H9 (cell line): ENCODE data around the gene TTC32. TPM values are rescaled to one million over a fixed set of nuclear protein-coding genes. Genes with fewer than 3 reads are reported as not detected.

Experiments
- DNase-seq: peaks from one replicate; pipeline ENCODE4 v3.0.0-alpha.2; 2017
- H2AFZ ChIP-seq: one replicate; pipeline ENCODE4 v1.6.1; 2013; ENCODE audit warnings: mild to moderate bottlenecking, low read length, control low read depth, moderate library complexity
- H2AK5ac ChIP-seq: 2 replicates; pipeline ENCODE4 v1.6.1; 2013; ENCODE audit warnings: low read length, control low read depth, mixed read lengths; ENCODE audit not compliant: insufficient read length
- H2BK120ac ChIP-seq: one replicate; pipeline ENCODE4 v1.6.1; 2013; ENCODE audit warnings: low read depth, mild to moderate bottlenecking, low read length, control low read depth, inconsistent platforms; ENCODE audit not compliant: poor library complexity, severe bottlenecking
- H2BK12ac ChIP-seq: 2 replicates; pipeline ENCODE4 v1.6.1; 2013; ENCODE audit warnings: low read length, control low read depth, mixed read lengths, low read depth; ENCODE audit not compliant: insufficient read length
- H2BK15ac ChIP-seq: 2 replicates; pipeline ENCODE4 v1.6.1; 2013; ENCODE audit warnings: low read depth, low read length, control low read depth
- H2BK20ac ChIP-seq: one replicate; pipeline ENCODE4 v1.6.1; 2013; ENCODE audit warnings: low read depth, mild to moderate bottlenecking, low read length, control low read depth, inconsistent platforms; ENCODE audit not compliant: poor library complexity, severe bottlenecking
- H2BK5ac ChIP-seq: 2 replicates; pipeline ENCODE4 v1.6.1; 2013; ENCODE audit warnings: low read length, control low read depth, mixed read lengths; ENCODE audit not compliant: insufficient read length
- H3K14ac ChIP-seq: 2 replicates; pipeline ENCODE4 v1.6.1; 2013; ENCODE audit warnings: low read length, control low read depth; ENCODE audit not compliant: insufficient read depth
- H3K18ac ChIP-seq: 2 replicates; pipeline ENCODE4 v1.6.1; 2013; ENCODE audit warnings: low read depth, mild to moderate bottlenecking, mixed read lengths, low read length, control low read depth; ENCODE audit not compliant: insufficient read length
- H3K23ac ChIP-seq: 2 replicates; pipeline ENCODE4 v1.6.1; 2013; ENCODE audit warnings: low read length, control low read depth, mixed read lengths, low read depth; ENCODE audit not compliant: insufficient read length
- H3K23me2 ChIP-seq: 2 replicates; pipeline ENCODE4 v1.6.1; 2013; ENCODE audit warnings: low read depth, mild to moderate bottlenecking, mixed read lengths, low read length, control low read depth; ENCODE audit not compliant: insufficient read length, poor library complexity, severe bottlenecking
- H3K27ac ChIP-seq: 2 replicates; pipeline ENCODE4 v1.5.1; 2013; ENCODE audit warnings: low read length, control low read depth, mixed read lengths, low read depth; ENCODE audit not compliant: insufficient read length
- H3K27me3 ChIP-seq: 2 replicates; pipeline ENCODE4 v1.6.1; 2013; ENCODE audit warnings: low read length, control low read depth, inconsistent platforms; ENCODE audit not compliant: insufficient read depth
- H3K4ac ChIP-seq: 2 replicates; pipeline ENCODE4 v1.6.1; 2013; ENCODE audit warnings: low read depth, mild to moderate bottlenecking, control low read depth, inconsistent platforms, low read length, moderate library complexity
- H3K4me1 ChIP-seq: 2 replicates; pipeline ENCODE4 v1.6.1; 2013; ENCODE audit warnings: low read length, control low read depth, inconsistent platforms; ENCODE audit not compliant: insufficient read depth
- H3K4me2 ChIP-seq: 2 replicates; pipeline ENCODE4 v1.6.1; 2013; ENCODE audit warnings: low read length, control low read depth, mixed read lengths; ENCODE audit not compliant: insufficient read length, insufficient read depth
- H3K56ac ChIP-seq: 2 replicates; pipeline ENCODE4 v1.6.1; 2013; ENCODE audit warnings: low read depth, mild to moderate bottlenecking, mixed read lengths, low read length, control low read depth; ENCODE audit not compliant: insufficient read length
- H3K79me1 ChIP-seq: 2 replicates; pipeline ENCODE4 v1.6.1; 2013; ENCODE audit warnings: low read depth, mild to moderate bottlenecking, moderate library complexity, low read length, control low read depth, inconsistent platforms; ENCODE audit not compliant: insufficient read depth, poor library complexity, severe bottlenecking
- H3K79me2 ChIP-seq: 2 replicates; pipeline ENCODE4 v1.6.1; 2013; ENCODE audit warnings: low read length, control low read depth, inconsistent platforms; ENCODE audit not compliant: insufficient read depth
- H3K9ac ChIP-seq: 2 replicates; pipeline ENCODE4 v1.6.1; 2013; ENCODE audit warnings: low read length, control low read depth, mixed read lengths; ENCODE audit not compliant: insufficient read length; ENCODE audit errors: extremely low read depth
- H3K9me3 ChIP-seq: one replicate; pipeline ENCODE4 v1.6.1; 2013; ENCODE audit warnings: low read depth, low read length, inconsistent platforms; ENCODE audit not compliant: control insufficient read depth
- H3T11ph ChIP-seq: one replicate; pipeline ENCODE4 v1.6.1; 2013; ENCODE audit warnings: mild to moderate bottlenecking, low read length, control low read depth, inconsistent platforms
- H4K20me1 ChIP-seq: one replicate; pipeline ENCODE4 v1.6.1; 2013; ENCODE audit not compliant: control insufficient read depth, insufficient read length, insufficient read depth
- H4K5ac ChIP-seq: 2 replicates; pipeline ENCODE4 v1.6.1; 2013; ENCODE audit warnings: low read depth, mild to moderate bottlenecking, mixed read lengths, low read length, control low read depth; ENCODE audit not compliant: insufficient read length
- H4K8ac ChIP-seq: replicated peaks from 2 replicates; pipeline ENCODE4 v1.6.1; 2013; ENCODE audit warnings: low read length, control low read depth, mixed read lengths, low read depth; ENCODE audit not compliant: insufficient read length
- H4K91ac ChIP-seq: 2 replicates; pipeline ENCODE4 v1.6.1; 2013; ENCODE audit warnings: low read depth, mild to moderate bottlenecking, moderate library complexity, mixed read lengths, low read length, control low read depth; ENCODE audit not compliant: insufficient read length
- H3K27ac Mint-ChIP-seq, 3 experiments: 2 replicates in 2 of 3; 3 replicates in 1 of 3; pipeline ENCODE4 v1.8.0; 2020 to 2021; ENCODE audit warnings: mixed read lengths in 3 of 3, mild to moderate bottlenecking in 1 of 3, moderate library complexity in 1 of 3
- H3K27me3 Mint-ChIP-seq: 2 replicates; pipeline ENCODE4 v1.8.0; 2021; ENCODE audit warnings: low read depth, mild to moderate bottlenecking, moderate library complexity, mixed read lengths
- H3K36me3 Mint-ChIP-seq, 3 experiments: 2 replicates in 2 of 3; 3 replicates in 1 of 3; pipeline ENCODE4 v1.8.0; 2020 to 2021; ENCODE audit warnings: low read depth in 3 of 3, mixed read lengths in 3 of 3; ENCODE audit not compliant: insufficient read depth in 1 of 3
- H3K4me1 Mint-ChIP-seq, 2 experiments: 2 replicates each; pipeline ENCODE4 v1.8.0; 2020; ENCODE audit warnings: mixed read lengths in 2 of 2
- H3K4me3 Mint-ChIP-seq, 2 experiments: 2 replicates in 1 of 2; 3 replicates in 1 of 2; pipeline ENCODE4 v1.8.0; 2020 to 2021; ENCODE audit warnings: mild to moderate bottlenecking in 2 of 2, mixed read lengths in 2 of 2, moderate library complexity in 1 of 2
- H3K9me3 Mint-ChIP-seq, 2 experiments: 2 replicates in 1 of 2; 3 replicates in 1 of 2; pipeline ENCODE4 v1.8.0; 2020; ENCODE audit warnings: mild to moderate bottlenecking in 2 of 2, mixed read lengths in 2 of 2, moderate library complexity in 1 of 2
- WGBS: extraction: QIAGEN DNeasy Blood & Tissue Kit; methylation state at CpG from one replicate; pipeline ENCODE4 v1.1.7; 2013; ENCODE audit warnings: missing lambda C conversion rate, low lambda C conversion rate, mixed read lengths; ENCODE audit not compliant: insufficient read length; ENCODE audit errors: extremely low coverage; 5-methylcytosine and 5-hydroxymethylcytosine counted together
- total RNA-seq: library from RNA; stranded (reverse); gene quantifications from 2 replicates; pipeline ENCODE4 v1.2.1, GENCODE V29; 2021
- TF ChIP-seq, protein P1 (sequence below): fragments of 200-600 bp; sonication (generic); conservative IDR thresholded peaks from 3 replicates; pipeline ENCODE4 v1.8.0; 2021; ENCODE audit warnings: antibody characterized with exemption, mild to moderate bottlenecking

The TTC32 gene
- total RNA-seq, 1 experiment from 2014 or later: 8.9 TPM

DNA sequence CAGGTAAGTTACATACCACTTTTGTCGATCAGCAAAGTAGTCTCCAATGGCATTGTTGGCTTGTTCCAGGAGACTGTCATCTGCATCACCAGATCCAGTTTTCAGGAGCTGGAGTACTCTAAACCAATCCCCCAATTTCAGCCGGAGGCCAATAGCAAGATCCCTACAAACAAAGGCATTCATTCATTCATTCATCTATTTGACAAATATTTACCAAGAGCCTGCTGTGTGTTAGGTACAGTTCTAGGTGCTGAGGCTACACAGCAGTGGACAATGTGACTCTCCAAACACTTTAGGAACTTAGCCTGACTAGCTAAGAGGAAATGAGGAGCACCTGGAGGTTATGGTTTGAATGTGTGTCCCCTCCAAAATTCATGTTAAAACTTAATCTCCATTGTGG, 34.4 kb upstream of the TTC32 start:
- H2BK20ac ChIP-seq: no peak overlapping the region
- H2BK15ac ChIP-seq: no peak overlapping the region
- no peak overlapping the region for H4K8ac ChIP-seq
- no peak overlapping the region for H3K9ac ChIP-seq
- Mint-ChIP-seq H3K4me1 (no peaks in the 10 kb centered on the region), H3K27ac (no peak overlapping the region), H3K9me3 (no peaks in the 10 kb centered on the region), H3K4me3 (no peak overlapping the region), H3K27me3 (no peaks in the 10 kb centered on the region), H3K36me3 (peaks cover 19 to 42% (median 29%) of the 10 kb centered on the region in 3 experiments; a peak in 6 of 7 replicates)
- no peak overlapping the region for H3T11ph ChIP-seq
- TF ChIP-seq, protein P1, sequence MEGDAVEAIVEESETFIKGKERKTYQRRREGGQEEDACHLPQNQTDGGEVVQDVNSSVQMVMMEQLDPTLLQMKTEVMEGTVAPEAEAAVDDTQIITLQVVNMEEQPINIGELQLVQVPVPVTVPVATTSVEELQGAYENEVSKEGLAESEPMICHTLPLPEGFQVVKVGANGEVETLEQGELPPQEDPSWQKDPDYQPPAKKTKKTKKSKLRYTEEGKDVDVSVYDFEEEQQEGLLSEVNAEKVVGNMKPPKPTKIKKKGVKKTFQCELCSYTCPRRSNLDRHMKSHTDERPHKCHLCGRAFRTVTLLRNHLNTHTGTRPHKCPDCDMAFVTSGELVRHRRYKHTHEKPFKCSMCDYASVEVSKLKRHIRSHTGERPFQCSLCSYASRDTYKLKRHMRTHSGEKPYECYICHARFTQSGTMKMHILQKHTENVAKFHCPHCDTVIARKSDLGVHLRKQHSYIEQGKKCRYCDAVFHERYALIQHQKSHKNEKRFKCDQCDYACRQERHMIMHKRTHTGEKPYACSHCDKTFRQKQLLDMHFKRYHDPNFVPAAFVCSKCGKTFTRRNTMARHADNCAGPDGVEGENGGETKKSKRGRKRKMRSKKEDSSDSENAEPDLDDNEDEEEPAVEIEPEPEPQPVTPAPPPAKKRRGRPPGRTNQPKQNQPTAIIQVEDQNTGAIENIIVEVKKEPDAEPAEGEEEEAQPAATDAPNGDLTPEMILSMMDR: no peak
- no peak for DNase-seq
- no peak overlapping the region for H3K18ac ChIP-seq
- H2BK12ac ChIP-seq: no peak overlapping the region
- WGBS: no CpG with 5 or more reads among the region's 2 CpGs
- no peaks in the 10 kb centered on the region for H3K79me1 ChIP-seq
- H3K56ac ChIP-seq: no peak overlapping the region
- no peak overlapping the region for H4K91ac ChIP-seq
- no peak overlapping the region for H3K27ac ChIP-seq
- no peaks in the 10 kb centered on the region for H3K79me2 ChIP-seq
- no peaks in the 10 kb centered on the region for H3K27me3 ChIP-seq
- no peak overlapping the region for H3K23ac ChIP-seq
- H2BK5ac ChIP-seq: no peak overlapping the region
- H3K23me2 ChIP-seq: no peaks in the 10 kb centered on the region
- no peak overlapping the region for H4K5ac ChIP-seq
- H2AFZ ChIP-seq: no peak overlapping the region
- no peak overlapping the region for H3K4me2 ChIP-seq
- H4K20me1 ChIP-seq: no peaks in the 10 kb centered on the region
- H2AK5ac ChIP-seq: no peak overlapping the region
- H3K9me3 ChIP-seq: no peaks in the 10 kb centered on the region
- no peak overlapping the region for H3K14ac ChIP-seq
- H3K4me1 ChIP-seq: no peaks in the 10 kb centered on the region
- no peak overlapping the region for H3K4ac ChIP-seq
- no peak overlapping the region for H2BK120ac ChIP-seq
